Activated CD4-positive, alpha-beta T cell treated with anti-CD3 and anti-CD28 coated beads for 36 hours (primary cell): Measurements from ENCODE around the gene ADORA2A. TPM values are rescaled to one million over a fixed set of nuclear protein-coding genes. Genes with fewer than 3 reads are reported as not detected.

Experiments used
- ATAC-seq: fragments of 200-7000 bp; cut with Tn5 transposase; one replicate; pipeline ENCODE4 v1.10.0; 2021; ENCODE audit warnings: mild to moderate bottlenecking, moderate library complexity
- CTCF ChIA-PET: fragments of 350-600 bp; sonication (Branson Sonifier 250); formaldehyde crosslinking; loops from one replicate; lab custom pipeline; 2021; ENCODE audit warnings: antibody characterized with exemption; lab: Charles Lee
- POLR2A ChIA-PET: fragments of 350-600 bp; sonication (Branson Sonifier 250); formaldehyde crosslinking; loops from one replicate; lab custom pipeline; 2021; ENCODE audit warnings: antibody characterized with exemption, inconsistent platforms; lab: Charles Lee
- DNase-seq: peaks from one replicate; pipeline ENCODE4 v3.0.0-alpha.2; 2020
- H3K27ac Mint-ChIP-seq: one replicate; pipeline ENCODE4 v1.8.0; 2021; ENCODE audit warnings: mixed read lengths
- H3K27me3 Mint-ChIP-seq: one replicate; pipeline ENCODE4 v1.8.0; 2021; ENCODE audit warnings: mixed read lengths
- H3K36me3 Mint-ChIP-seq: one replicate; pipeline ENCODE4 v1.8.0; 2021; ENCODE audit warnings: low read depth, mixed read lengths
- H3K4me1 Mint-ChIP-seq: one replicate; pipeline ENCODE4 v1.8.0; 2021; ENCODE audit warnings: mixed read lengths
- H3K4me3 Mint-ChIP-seq: one replicate; pipeline ENCODE4 v1.8.0; 2021; ENCODE audit warnings: mild to moderate bottlenecking, moderate library complexity, mixed read lengths
- H3K9me3 Mint-ChIP-seq: one replicate; pipeline ENCODE4 v1.8.0; 2021; ENCODE audit warnings: low read depth, mixed read lengths
- intact Hi-C, 2 experiments: fragments of 100-400 bp; cut with DNase I in 1 of 2; cut with micrococcal nuclease in 1 of 2; formaldehyde crosslinking; loops; one replicate each; pipeline versions ENCODE4 v1.14.2 to v1.15.1; 2022 to 2024; cut with DNase I, micrococcal nuclease
- total RNA-seq, 2 experiments: library from RNA; stranded (reverse); gene quantifications; one replicate each; pipeline ENCODE4 v1.2.3, GENCODE V29; 2021

ADORA2A gene
- total RNA-seq, 2 experiments from 2014 or later = 30.6 to 31.3 TPM

- intact Hi-C loops = loop anchor here in 1 of 2 experiments (5.0 kb wide), 1 partner anchor 132 kb away; the partner anchor contains the start of gene SPECC1L
Observed at GRCh38 chr22:24404561-24405275, 22.7 kb upstream of the ADORA2A start.

DNA sequence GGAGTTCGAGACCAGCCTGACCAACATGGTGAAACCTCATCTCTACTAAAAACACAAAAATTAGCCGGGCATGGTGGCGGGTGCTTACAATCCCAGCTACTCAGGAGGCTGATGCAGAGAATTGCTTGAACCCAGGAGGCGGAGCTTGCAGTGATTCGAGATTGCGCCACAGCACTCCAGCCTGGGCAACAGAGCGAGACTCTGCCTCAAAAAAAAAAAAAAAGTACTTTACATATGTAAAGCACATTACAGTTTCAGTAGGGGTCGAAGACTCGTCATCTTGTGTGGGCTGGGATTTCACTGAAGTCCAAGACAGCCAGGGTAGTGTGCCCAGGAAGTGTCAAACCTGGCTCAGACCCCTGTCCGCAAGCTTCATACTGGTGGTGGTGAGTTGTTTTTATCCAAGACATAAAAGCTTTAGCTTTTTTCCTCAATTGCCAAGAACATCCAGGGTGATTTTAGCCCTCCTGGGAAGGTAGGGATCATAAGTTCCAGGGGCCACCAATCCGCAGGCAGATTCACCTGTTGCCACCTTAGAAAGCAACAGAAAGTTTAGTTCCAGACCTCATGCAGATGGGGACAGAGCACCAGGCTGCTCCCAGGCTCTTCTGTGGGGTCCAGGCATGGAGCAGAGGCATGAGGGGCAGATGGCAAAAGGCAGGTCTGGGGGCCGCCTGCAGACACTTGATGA is 21.6 kb upstream of the ADORA2A start:
- POLR2A ChIA-PET = no interaction called here
- H3K27ac Mint-ChIP-seq = peak overlapping the region; percentile 14

More at GRCh38 chr22:24404561-24405275, 22.7 kb upstream of the ADORA2A start:
- ATAC-seq (no peak), DNase-seq (no peak)
- peaks cover 56% of the 10 kb centered on the region for H3K4me1 Mint-ChIP-seq
- peaks cover 12% of the 10 kb centered on the region for H3K36me3 Mint-ChIP-seq
- no peak overlapping the region for H3K4me3 Mint-ChIP-seq
- H3K27ac Mint-ChIP-seq = no peak overlapping the region
- ChIA-PET POLR2A (no interaction called here), CTCF (no interaction called here)
- no peaks in the 10 kb centered on the region for H3K9me3 Mint-ChIP-seq
- H3K27me3 Mint-ChIP-seq = no peaks in the 10 kb centered on the region

GRCh38 chr22:24406322-24407277 is 20.8 kb upstream of the ADORA2A start:
- Mint-ChIP-seq H3K36me3 (peaks cover 11% of the 10 kb centered on the region), H3K4me3 (no peak overlapping the region), H3K27ac (peak overlapping the region; percentile 81), H3K4me1 (peaks cover 46% of the 10 kb centered on the region), H3K9me3 (no peaks in the 10 kb centered on the region), H3K27me3 (no peaks in the 10 kb centered on the region)
- intact Hi-C loops = no loop called here
- ATAC-seq (no peak), DNase-seq (peak; percentile 8)
- CTCF ChIA-PET = interaction anchor here (0.6 to 1.9 kb wide), 6 partner anchors 11 to 299 kb away, joined by 3 to 6 read pairs (median 5); no protein-coding TSS in a partner anchor
- POLR2A ChIA-PET = no interaction called here

More for the DNA sequence above, 21.6 kb upstream of the ADORA2A start:
- intact Hi-C loops = no loop called here
- no peak for ATAC-seq
- Mint-ChIP-seq H3K36me3 (peaks cover 13% of the 10 kb centered on the region), H3K4me3 (no peak overlapping the region), H3K4me1 (peaks cover 55% of the 10 kb centered on the region), H3K27me3 (no peaks in the 10 kb centered on the region), H3K9me3 (no peaks in the 10 kb centered on the region)
- DNase-seq = peak; percentile 4
- CTCF ChIA-PET = interaction anchor here (0.6 to 1.9 kb wide), 8 partner anchors 12 to 101 kb away, joined by 3 to 6 read pairs (median 4); no protein-coding TSS in a partner anchor

DNA sequence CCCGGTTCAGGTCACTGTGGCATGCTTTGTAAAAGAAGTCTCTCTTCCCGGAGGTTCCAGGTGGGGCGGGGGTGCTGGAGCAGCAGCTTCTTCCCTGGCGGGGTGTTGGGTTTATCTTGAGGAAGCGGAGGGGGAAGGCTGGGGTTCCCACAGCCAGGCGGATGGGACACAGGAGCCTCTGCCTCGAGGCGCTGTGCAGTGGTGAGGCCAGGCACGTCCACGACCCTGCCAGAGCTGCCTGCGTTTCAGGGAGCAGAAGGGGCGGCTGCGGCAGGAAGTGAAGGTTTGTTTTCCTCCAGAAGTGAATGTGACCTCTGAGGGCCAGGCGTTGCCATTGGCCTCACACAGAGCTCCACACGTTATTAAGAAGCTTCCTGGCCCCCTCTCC is 20.1 kb upstream of the ADORA2A start:
- H3K36me3 Mint-ChIP-seq = peaks cover 7% of the 10 kb centered on the region
- peaks cover 41% of the 10 kb centered on the region for H3K4me1 Mint-ChIP-seq
- H3K27ac Mint-ChIP-seq = peak overlapping the region; percentile 81
- no peaks in the 10 kb centered on the region for H3K27me3 Mint-ChIP-seq
- DNase-seq (peak; percentile 44), ATAC-seq (peak; percentile 52)
- H3K9me3 Mint-ChIP-seq = no peaks in the 10 kb centered on the region
- ChIA-PET POLR2A (no interaction called here), CTCF (interaction anchor here (1.0 to 1.9 kb wide), 4 partner anchors 11 to 299 kb away, joined by 3 to 6 read pairs (median 6); no protein-coding TSS in a partner anchor)
- H3K4me3 Mint-ChIP-seq = no peak overlapping the region
- intact Hi-C loops = no loop called here

DNA sequence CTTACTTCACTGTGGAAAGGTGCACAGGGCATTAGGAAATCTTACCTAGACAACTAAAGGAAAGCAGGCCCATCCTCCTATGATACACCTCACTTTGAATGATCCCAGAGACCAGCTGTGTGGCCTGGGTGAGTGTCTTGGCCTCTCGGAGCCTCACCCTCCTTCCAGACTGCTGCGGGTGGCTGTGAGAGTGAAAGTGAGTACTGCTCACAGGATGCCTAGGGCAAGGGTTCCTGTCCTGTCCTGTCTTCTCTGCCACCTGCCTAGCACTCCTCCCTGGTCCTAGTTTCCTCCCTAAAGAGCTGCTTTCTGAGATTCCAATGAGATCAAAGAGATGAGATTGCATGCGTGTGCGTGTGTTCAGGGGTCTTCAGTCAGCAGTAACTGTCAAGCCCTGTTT is 19.5 kb upstream of the ADORA2A start:
- H3K27me3 Mint-ChIP-seq = no peaks in the 10 kb centered on the region
- CTCF ChIA-PET = interaction anchor here (1.2 kb wide), 1 partner anchor 165 kb away, joined by 4 read pairs; no protein-coding TSS in a partner anchor
- peak overlapping the region; percentile 81 for H3K27ac Mint-ChIP-seq
- DNase-seq = peak; percentile 5
- no peak for ATAC-seq
- H3K9me3 Mint-ChIP-seq = no peaks in the 10 kb centered on the region
- H3K36me3 Mint-ChIP-seq = peaks cover 5% of the 10 kb centered on the region
- intact Hi-C loops = no loop called here
- H3K4me3 Mint-ChIP-seq = no peak overlapping the region
- POLR2A ChIA-PET = no interaction called here
- peaks cover 35% of the 10 kb centered on the region for H3K4me1 Mint-ChIP-seq

DNA sequence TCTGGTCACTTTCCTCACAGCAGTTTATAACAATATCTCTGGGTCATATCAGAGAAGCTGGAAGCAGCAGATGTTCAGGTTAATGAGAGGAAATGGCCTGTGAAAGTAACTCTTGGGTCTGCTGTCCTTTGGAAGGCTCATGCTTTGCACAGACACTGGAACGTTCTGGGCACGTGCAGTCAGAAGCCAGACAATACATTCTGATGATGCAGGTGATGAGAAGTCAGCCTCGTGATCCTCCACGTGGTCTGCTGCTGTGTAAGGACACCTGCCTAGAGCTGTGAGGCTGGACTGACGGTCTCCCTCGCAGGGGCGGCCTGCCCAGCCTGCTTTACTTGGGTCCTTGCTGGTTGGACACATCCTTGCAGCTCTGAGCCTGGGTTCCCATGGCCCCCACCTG is 18.8 kb upstream of the ADORA2A start:
- Mint-ChIP-seq H3K9me3 (no peaks in the 10 kb centered on the region), H3K27ac (no peak overlapping the region), H3K27me3 (no peaks in the 10 kb centered on the region), H3K4me1 (peaks cover 33% of the 10 kb centered on the region), H3K36me3 (peaks cover 3% of the 10 kb centered on the region), H3K4me3 (no peak overlapping the region)
- ATAC-seq (no peak), DNase-seq (peak; percentile 3)
- ChIA-PET POLR2A (no interaction called here), CTCF (interaction anchor here (1.2 kb wide), 1 partner anchor 165 kb away, joined by 4 read pairs; no protein-coding TSS in a partner anchor)
- intact Hi-C loops = no loop called here

- intact Hi-C loops = loop anchor here in 1 of 2 experiments (2.0 kb wide), 1 partner anchor 73 kb away; no protein-coding TSS in a partner anchor
- DNase-seq (no peak), ATAC-seq (no peak)
- Mint-ChIP-seq H3K27me3 (no peaks in the 10 kb centered on the region), H3K27ac (peak overlapping the region; percentile 42), H3K4me3 (no peak overlapping the region), H3K36me3 (peaks cover 5% of the 10 kb centered on the region), H3K4me1 (peaks cover 33% of the 10 kb centered on the region), H3K9me3 (no peaks in the 10 kb centered on the region)
- POLR2A ChIA-PET = no interaction called here
- CTCF ChIA-PET = interaction anchor here (0.5 to 0.7 kb wide), 3 partner anchors 19 to 1167 kb away, joined by 3 read pairs; no protein-coding TSS in a partner anchor
Observed at GRCh38 chr22:24409707-24410106, 17.7 kb upstream of the ADORA2A start.

DNA sequence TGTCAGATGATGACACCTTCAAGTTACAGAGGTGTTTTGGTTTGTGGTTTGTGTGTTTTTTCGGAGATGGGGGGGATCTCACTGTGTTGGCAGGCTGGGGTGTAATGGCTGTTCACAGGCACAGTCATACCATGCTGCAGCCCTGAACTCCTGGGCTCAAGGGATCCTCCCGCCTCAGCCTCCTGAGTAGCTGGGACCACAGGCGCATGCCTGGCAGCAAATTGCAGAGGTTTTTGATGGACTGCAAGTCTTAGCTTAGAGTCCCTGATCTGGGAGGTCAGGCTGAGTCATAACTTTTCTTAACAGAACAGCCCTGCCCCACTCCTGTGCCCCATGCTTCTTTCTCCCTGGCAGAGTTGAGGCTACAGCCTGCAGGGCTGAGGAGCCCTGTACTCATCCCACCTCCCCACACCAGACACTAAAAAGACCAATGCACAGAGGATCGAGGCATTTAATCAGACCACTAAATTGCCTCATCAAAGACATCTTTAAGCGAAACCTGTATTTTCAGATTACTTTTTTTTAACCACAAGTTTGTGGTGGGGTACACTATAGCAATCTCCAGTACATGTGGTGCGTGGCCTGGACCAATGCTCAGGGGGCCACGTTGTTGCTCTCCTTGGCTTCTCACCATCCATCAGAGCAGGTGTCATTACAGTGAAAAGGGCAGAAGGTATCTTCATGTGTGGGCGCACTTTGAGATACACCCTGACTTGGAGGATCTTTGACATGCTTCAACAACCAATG is 17.1 kb upstream of the ADORA2A start:
- DNase-seq = peak; percentile 28
- intact Hi-C loops = loop anchor here in 1 of 2 experiments (2.0 kb wide), 1 partner anchor 73 kb away; no protein-coding TSS in a partner anchor
- peaks cover 33% of the 10 kb centered on the region for H3K4me1 Mint-ChIP-seq
- POLR2A ChIA-PET = no interaction called here
- peak overlapping the region; percentile 65 for H3K27ac Mint-ChIP-seq
- peak; percentile 76 for ATAC-seq
- CTCF ChIA-PET = interaction anchor here (0.6 kb wide), 2 partner anchors 212 to 1167 kb away, joined by 3 to 4 read pairs; no protein-coding TSS in a partner anchor
- peaks cover 6% of the 10 kb centered on the region for H3K36me3 Mint-ChIP-seq
- no peaks in the 10 kb centered on the region for H3K9me3 Mint-ChIP-seq
- H3K4me3 Mint-ChIP-seq = no peak overlapping the region
- H3K27me3 Mint-ChIP-seq = no peaks in the 10 kb centered on the region

DNA sequence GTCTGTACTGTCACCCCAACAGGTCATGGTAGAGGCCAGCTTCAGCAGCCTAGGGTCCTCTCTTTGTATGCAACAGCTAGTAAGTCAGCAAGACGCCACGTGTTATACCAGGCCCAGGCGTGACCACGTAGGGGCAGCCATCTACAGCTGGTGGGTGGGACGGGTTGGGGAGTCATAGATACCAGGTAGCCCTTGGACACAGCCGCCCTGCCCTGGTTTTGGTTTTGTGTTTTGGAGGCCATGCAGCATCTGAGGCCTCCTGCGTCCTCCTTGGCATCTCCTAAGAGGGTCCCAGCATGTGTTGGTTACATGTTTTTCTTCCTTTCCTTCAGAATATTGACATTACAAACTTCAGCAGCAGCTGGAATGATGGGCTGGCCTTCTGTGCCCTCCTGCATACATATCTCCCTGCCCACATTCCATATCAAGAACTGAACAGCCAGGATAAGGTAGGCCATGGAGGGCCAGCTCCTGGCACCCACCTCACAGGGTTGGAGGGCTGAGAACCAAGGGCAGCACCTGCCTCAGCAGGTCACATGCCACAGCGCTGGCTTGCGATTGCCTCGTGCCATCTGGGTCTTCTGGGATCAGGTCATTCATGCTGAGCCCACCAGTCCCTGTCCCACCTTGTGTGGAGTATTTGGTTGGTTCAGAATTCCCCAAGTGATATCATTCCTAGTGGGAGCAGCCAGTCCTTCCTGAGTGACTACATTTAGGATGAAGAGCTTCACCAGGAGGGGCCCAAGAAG is 16.0 kb upstream of the ADORA2A start:
- POLR2A ChIA-PET = no interaction called here

GRCh38 chr22:24412274-24412673 is 15.1 kb upstream of the ADORA2A start:
- no peaks in the 10 kb centered on the region for H3K9me3 Mint-ChIP-seq
- intact Hi-C loops = no loop called here
- H3K27ac Mint-ChIP-seq = no peak overlapping the region
- POLR2A ChIA-PET = no interaction called here
- H3K4me3 Mint-ChIP-seq = no peak overlapping the region
- ATAC-seq = no peak
- CTCF ChIA-PET = no interaction called here
- peaks cover 8% of the 10 kb centered on the region for H3K36me3 Mint-ChIP-seq
- peak; percentile 2 for DNase-seq
- no peaks in the 10 kb centered on the region for H3K27me3 Mint-ChIP-seq
- peaks cover 19% of the 10 kb centered on the region for H3K4me1 Mint-ChIP-seq

More for the DNA sequence above, 16.0 kb upstream of the ADORA2A start:
- ATAC-seq = no peak
- CTCF ChIA-PET = no interaction called here
- H3K4me3 Mint-ChIP-seq = no peak overlapping the region
- intact Hi-C loops = loop anchor here in 1 of 2 experiments (2.0 kb wide), 1 partner anchor 75 kb away; no protein-coding TSS in a partner anchor
- H3K9me3 Mint-ChIP-seq = no peaks in the 10 kb centered on the region
- no peak overlapping the region for H3K27ac Mint-ChIP-seq
- H3K4me1 Mint-ChIP-seq = peaks cover 27% of the 10 kb centered on the region
- H3K27me3 Mint-ChIP-seq = no peaks in the 10 kb centered on the region
- peaks cover 8% of the 10 kb centered on the region for H3K36me3 Mint-ChIP-seq
- peak; percentile 2 for DNase-seq
